HEK293T (cell line): ENCODE measurements around the gene SCGB3A2.

Source experiments
- CTBP1 ChIP-seq: fragments of 450-650 bp; IDR thresholded peaks from 2 replicates; pipeline ENCODE4 v1.6.1; 2016; ENCODE audit warnings: borderline replicate concordance
- HDGF ChIP-seq: fragments of 450-650 bp; IDR thresholded peaks from 2 replicates; pipeline ENCODE4 v1.6.1; 2017; ENCODE audit warnings: antibody characterized with exemption, borderline replicate concordance
- LEF1 ChIP-seq: fragments of 450-650 bp; IDR thresholded peaks from 2 replicates; pipeline ENCODE4 v1.6.1; 2017; ENCODE audit warnings: mild to moderate bottlenecking, borderline replicate concordance
- SP1 ChIP-seq: fragments of 450-650 bp; IDR thresholded peaks from 2 replicates; pipeline ENCODE4 v1.6.1; 2017
- SUZ12 ChIP-seq: fragments of 450-650 bp; IDR thresholded peaks from 2 replicates; pipeline ENCODE4 v1.6.1; 2016; ENCODE audit warnings: mild to moderate bottlenecking

DNA sequence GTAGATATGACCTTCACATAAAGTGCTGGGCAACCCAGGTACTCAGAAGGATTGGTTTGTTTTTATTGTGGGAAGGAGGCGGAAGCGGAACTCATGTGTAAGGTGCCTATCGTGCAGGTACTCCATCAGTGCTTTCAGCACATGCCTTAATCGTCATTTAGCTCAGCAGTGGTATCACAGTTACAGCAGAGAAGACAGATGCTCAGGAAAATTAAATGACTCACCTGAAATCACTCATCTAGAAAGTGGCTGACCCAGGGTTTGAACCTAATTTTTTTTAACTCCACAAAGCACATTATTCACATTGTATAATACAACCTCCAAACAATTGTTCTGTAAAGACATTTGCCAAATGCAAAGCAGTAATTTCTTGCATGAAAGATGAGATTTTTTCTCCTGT lies 25.6 kb downstream of the SCGB3A2 start:
- no peak for TF ChIP-seq LEF1
- no peak for TF ChIP-seq HDGF
- TF ChIP-seq SP1: no peak
- TF ChIP-seq CTBP1: no peak
- TF ChIP-seq SUZ12: no peak
